GM23338 (cell line): ENCODE data around the gene B4GALNT1. TPM values are rescaled to one million over a fixed set of nuclear protein-coding genes. Genes with fewer than 3 reads are reported as not detected.

ENCODE experiments used
- ATAC-seq: fragments of 200-7000 bp; cut with Tn5 transposase; 3 replicates; pipeline ENCODE4 v1.9.1; 2020
- DNase-seq: peaks from one replicate; pipeline ENCODE4 v3.0.0-alpha.2; 2015; ENCODE audit warnings: low spot score
- H2AFZ ChIP-seq: fragments of 200-600 bp; sonication (generic); 2 replicates; pipeline ENCODE4 v1.8.0; 2016; ENCODE audit warnings: antibody characterized with exemption, mild to moderate bottlenecking, moderate library complexity
- H3F3A ChIP-seq: fragments of 200-600 bp; sonication (generic); replicated peaks from 2 replicates; pipeline ENCODE4 v1.8.0; 2017; ENCODE audit warnings: antibody characterized with exemption, mixed run types, low read depth
- H3K27ac ChIP-seq: fragments of 200-600 bp; sonication (generic); 2 replicates; pipeline ENCODE4 v1.6.1; 2016; ENCODE audit warnings: low read depth
- H3K27me3 ChIP-seq: fragments of 200-600 bp; sonication (generic); 2 replicates; pipeline ENCODE4 v1.8.0; 2016; ENCODE audit warnings: mild to moderate bottlenecking, mixed run types, moderate library complexity; ENCODE audit not compliant: insufficient read depth
- H3K36me3 ChIP-seq: fragments of 200-600 bp; sonication (generic); 2 replicates; pipeline ENCODE4 v1.8.0; 2016; ENCODE audit warnings: mild to moderate bottlenecking; ENCODE audit not compliant: insufficient read depth
- H3K4me1 ChIP-seq: fragments of 200-600 bp; sonication (generic); 2 replicates; pipeline ENCODE4 v1.8.0; 2016; ENCODE audit warnings: mild to moderate bottlenecking, moderate library complexity; ENCODE audit not compliant: insufficient read depth
- H3K4me2 ChIP-seq: fragments of 200-600 bp; sonication (generic); 2 replicates; pipeline ENCODE4 v1.7.1; 2017; ENCODE audit warnings: mixed run types
- H3K4me3 ChIP-seq: fragments of 200-600 bp; sonication (generic); 2 replicates; pipeline ENCODE4 v1.6.1; 2016; ENCODE audit warnings: mixed run types
- H3K79me2 ChIP-seq: fragments of 200-600 bp; sonication (generic); replicated peaks from 2 replicates; pipeline ENCODE4 v1.8.0; 2017; ENCODE audit warnings: mild to moderate bottlenecking; ENCODE audit not compliant: insufficient read depth
- H3K9me2 ChIP-seq: fragments of 200-600 bp; sonication (generic); 2 replicates; pipeline ENCODE4 v1.8.0; 2017; ENCODE audit not compliant: insufficient read depth
- H4K20me1 ChIP-seq: fragments of 200-600 bp; sonication (generic); replicated peaks from 2 replicates; pipeline ENCODE4 v1.8.0; 2017; ENCODE audit warnings: mild to moderate bottlenecking; ENCODE audit not compliant: insufficient read depth
- H3K27ac Mint-ChIP-seq: 2 replicates; pipeline ENCODE4 v1.8.0; 2020; ENCODE audit warnings: inconsistent platforms, mild to moderate bottlenecking, moderate library complexity, mixed read lengths
- H3K27me3 Mint-ChIP-seq: 3 replicates; pipeline ENCODE4 v1.8.0; 2022; ENCODE audit warnings: low read depth, mild to moderate bottlenecking, moderate library complexity, mixed read lengths, inconsistent platforms; ENCODE audit not compliant: insufficient read depth, poor library complexity
- H3K36me3 Mint-ChIP-seq: 3 replicates; pipeline ENCODE4 v1.8.0; 2021; ENCODE audit warnings: low read depth, mild to moderate bottlenecking, inconsistent platforms, moderate library complexity, mixed read lengths
- H3K4me1 Mint-ChIP-seq: 3 replicates; pipeline ENCODE4 v1.8.0; 2020; ENCODE audit warnings: mild to moderate bottlenecking, inconsistent platforms, mixed read lengths
- H3K4me3 Mint-ChIP-seq: 3 replicates; pipeline ENCODE4 v1.8.0; 2021; ENCODE audit warnings: moderate library complexity, mild to moderate bottlenecking, inconsistent platforms, mixed read lengths
- H3K9me3 Mint-ChIP-seq: 3 replicates; pipeline ENCODE4 v1.8.0; 2020; ENCODE audit warnings: moderate library complexity, mild to moderate bottlenecking, inconsistent platforms, mixed read lengths
- CREB1 ChIP-seq: fragments of 250-450 bp; sonication (Bioruptor Pico); IDR thresholded peaks from 2 replicates; pipeline ENCODE4 v1.5.0; 2020; ENCODE audit warnings: low read depth, mild to moderate bottlenecking, moderate library complexity
- EZH2 ChIP-seq: fragments of 200-600 bp; sonication (generic); IDR thresholded peaks from one replicate; pipeline ENCODE4 v1.8.0; 2017; ENCODE audit warnings: antibody characterized with exemption, mild to moderate bottlenecking, low read depth; ENCODE audit not compliant: unreplicated experiment
- EZH2phosphoT487 ChIP-seq: fragments of 200-600 bp; sonication (generic); IDR thresholded peaks from one replicate; pipeline ENCODE4 v1.8.1; 2018; ENCODE audit warnings: antibody characterized with exemption; ENCODE audit not compliant: unreplicated experiment
- JUNB ChIP-seq: IDR thresholded peaks from one replicate; pipeline ENCODE4 v1.6.1; 2016; ENCODE audit warnings: antibody characterized with exemption; ENCODE audit not compliant: unreplicated experiment
- NANOG ChIP-seq: IDR thresholded peaks from 2 replicates; pipeline ENCODE4 v1.6.1; 2016; ENCODE audit warnings: antibody characterized with exemption, borderline replicate concordance
- POLR2AphosphoS5 ChIP-seq: IDR thresholded peaks from 2 replicates; pipeline ENCODE4 v1.6.1; 2016; ENCODE audit warnings: antibody characterized with exemption, low read depth
- STAT1 ChIP-seq: IDR thresholded peaks from one replicate; pipeline ENCODE4 v1.6.1; 2016; ENCODE audit warnings: antibody characterized with exemption; ENCODE audit not compliant: unreplicated experiment
- ZNF114 ChIP-seq: fragments of 250-450 bp; sonication (Bioruptor Pico); IDR thresholded peaks from 2 replicates; pipeline ENCODE4 v1.5.0; 2020; ENCODE audit warnings: mild to moderate bottlenecking, moderate library complexity
- ZNF331 ChIP-seq: fragments of 250-450 bp; sonication (Bioruptor Pico); IDR thresholded peaks from 2 replicates; pipeline ENCODE4 v1.5.0; 2020; ENCODE audit warnings: low read depth, mild to moderate bottlenecking, moderate library complexity
- polyA plus RNA-seq: library from polyadenylated mRNA; unstranded; fragments of >200 nt; fragmentation: Nextera tagmentation; extraction: Ambion mirVana; gene quantifications from 2 replicates; pipeline ENCODE4 v1.2.1, GENCODE V29; 2016
- total RNA-seq: library from RNA; depleted of rRNA; stranded (reverse); fragments of >200 nt; shearing (Covaris generic); gene quantifications from 2 replicates; pipeline ENCODE4 v1.2.3, GENCODE V29; 2014
- TF ChIP-seq, protein P1 (sequence below): IDR thresholded peaks from 2 replicates; pipeline ENCODE4 v1.6.1; 2016; ENCODE audit warnings: antibody characterized with exemption
- TF ChIP-seq, protein P2 (sequence below): IDR thresholded peaks from one replicate; pipeline ENCODE4 v1.6.1; 2018; ENCODE audit warnings: antibody characterized with exemption; ENCODE audit not compliant: unreplicated experiment
- TF ChIP-seq, protein P3 (sequence below): fragments of 250-450 bp; sonication (Bioruptor Pico); IDR thresholded peaks from 2 replicates; pipeline ENCODE4 v1.5.0; 2020; ENCODE audit warnings: mild to moderate bottlenecking, moderate library complexity
- TF ChIP-seq, protein P4 (sequence below), 2 experiments: fragments of 200-600 bp in 1 of 2; sonication (generic) in 1 of 2; conservative IDR thresholded peaks; 2 replicates each; pipeline versions ENCODE4 v1.5.1 to v1.6.1; 2016 to 2017; ENCODE audit warnings: antibody characterized with exemption in 2 of 2, low read depth in 2 of 2, mild to moderate bottlenecking in 2 of 2, moderate library complexity in 1 of 2

The B4GALNT1 gene
- total and polyA plus RNA-seq, 2 experiments from 2014 or later = 1.3 to 2.4 TPM

DNA sequence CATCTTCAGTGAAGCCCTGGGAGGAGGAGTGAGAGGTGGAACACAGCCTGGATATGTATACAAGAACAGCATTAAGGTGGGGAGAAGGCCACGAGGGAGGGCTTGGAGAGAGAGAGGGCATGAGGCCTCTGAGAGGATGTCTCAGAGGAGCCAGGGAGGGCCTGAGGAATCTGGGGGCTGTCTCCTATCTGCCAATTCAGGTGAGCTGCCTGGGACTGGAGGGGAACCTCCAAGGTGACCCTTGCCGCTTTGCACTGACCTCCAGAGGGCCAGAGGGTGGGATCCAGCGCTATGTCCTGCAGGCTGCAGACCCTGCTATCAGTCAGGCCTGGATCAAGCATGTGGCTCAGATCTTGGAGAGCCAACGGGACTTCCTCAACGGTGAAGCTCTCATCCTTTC lies 17.4 kb downstream of the B4GALNT1 start:
- H3K4me1 ChIP-seq = peaks cover 31% of the 10 kb centered on the region; the same call in 1 of the 2 replicates
- no peak overlapping the region for H3K4me3 Mint-ChIP-seq
- 0 out of 2 replicates have a peak, but pooled peaks cover 13% of the 10 kb centered on the region for H3F3A ChIP-seq
- H3K27me3 Mint-ChIP-seq = peaks cover 89% of the 10 kb centered on the region
- peaks cover 20% of the 10 kb centered on the region; the same call in 1 of the 3 replicates for H3K36me3 Mint-ChIP-seq
- no peak for DNase-seq
- H3K27me3 ChIP-seq = peaks cover 95% of the 10 kb centered on the region
- no peak overlapping the region for H3K27ac ChIP-seq
- no peaks in the 10 kb centered on the region for H3K79me2 ChIP-seq
- no peak for ATAC-seq
- peaks cover 28% of the 10 kb centered on the region for H3K4me1 Mint-ChIP-seq
- no peak for TF ChIP-seq EZH2
- TF ChIP-seq, protein P1, sequence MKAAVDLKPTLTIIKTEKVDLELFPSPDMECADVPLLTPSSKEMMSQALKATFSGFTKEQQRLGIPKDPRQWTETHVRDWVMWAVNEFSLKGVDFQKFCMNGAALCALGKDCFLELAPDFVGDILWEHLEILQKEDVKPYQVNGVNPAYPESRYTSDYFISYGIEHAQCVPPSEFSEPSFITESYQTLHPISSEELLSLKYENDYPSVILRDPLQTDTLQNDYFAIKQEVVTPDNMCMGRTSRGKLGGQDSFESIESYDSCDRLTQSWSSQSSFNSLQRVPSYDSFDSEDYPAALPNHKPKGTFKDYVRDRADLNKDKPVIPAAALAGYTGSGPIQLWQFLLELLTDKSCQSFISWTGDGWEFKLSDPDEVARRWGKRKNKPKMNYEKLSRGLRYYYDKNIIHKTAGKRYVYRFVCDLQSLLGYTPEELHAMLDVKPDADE = no peak
- no peak for TF ChIP-seq STAT1
- TF ChIP-seq CREB1 (CRISPR knock-in tag) = no peak
- TF ChIP-seq EZH2phosphoT487 = no peak
- no peak for TF ChIP-seq POLR2AphosphoS5
- TF ChIP-seq, protein P2, sequence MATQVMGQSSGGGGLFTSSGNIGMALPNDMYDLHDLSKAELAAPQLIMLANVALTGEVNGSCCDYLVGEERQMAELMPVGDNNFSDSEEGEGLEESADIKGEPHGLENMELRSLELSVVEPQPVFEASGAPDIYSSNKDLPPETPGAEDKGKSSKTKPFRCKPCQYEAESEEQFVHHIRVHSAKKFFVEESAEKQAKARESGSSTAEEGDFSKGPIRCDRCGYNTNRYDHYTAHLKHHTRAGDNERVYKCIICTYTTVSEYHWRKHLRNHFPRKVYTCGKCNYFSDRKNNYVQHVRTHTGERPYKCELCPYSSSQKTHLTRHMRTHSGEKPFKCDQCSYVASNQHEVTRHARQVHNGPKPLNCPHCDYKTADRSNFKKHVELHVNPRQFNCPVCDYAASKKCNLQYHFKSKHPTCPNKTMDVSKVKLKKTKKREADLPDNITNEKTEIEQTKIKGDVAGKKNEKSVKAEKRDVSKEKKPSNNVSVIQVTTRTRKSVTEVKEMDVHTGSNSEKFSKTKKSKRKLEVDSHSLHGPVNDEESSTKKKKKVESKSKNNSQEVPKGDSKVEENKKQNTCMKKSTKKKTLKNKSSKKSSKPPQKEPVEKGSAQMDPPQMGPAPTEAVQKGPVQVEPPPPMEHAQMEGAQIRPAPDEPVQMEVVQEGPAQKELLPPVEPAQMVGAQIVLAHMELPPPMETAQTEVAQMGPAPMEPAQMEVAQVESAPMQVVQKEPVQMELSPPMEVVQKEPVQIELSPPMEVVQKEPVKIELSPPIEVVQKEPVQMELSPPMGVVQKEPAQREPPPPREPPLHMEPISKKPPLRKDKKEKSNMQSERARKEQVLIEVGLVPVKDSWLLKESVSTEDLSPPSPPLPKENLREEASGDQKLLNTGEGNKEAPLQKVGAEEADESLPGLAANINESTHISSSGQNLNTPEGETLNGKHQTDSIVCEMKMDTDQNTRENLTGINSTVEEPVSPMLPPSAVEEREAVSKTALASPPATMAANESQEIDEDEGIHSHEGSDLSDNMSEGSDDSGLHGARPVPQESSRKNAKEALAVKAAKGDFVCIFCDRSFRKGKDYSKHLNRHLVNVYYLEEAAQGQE = no peak
- TF ChIP-seq, protein P3, sequence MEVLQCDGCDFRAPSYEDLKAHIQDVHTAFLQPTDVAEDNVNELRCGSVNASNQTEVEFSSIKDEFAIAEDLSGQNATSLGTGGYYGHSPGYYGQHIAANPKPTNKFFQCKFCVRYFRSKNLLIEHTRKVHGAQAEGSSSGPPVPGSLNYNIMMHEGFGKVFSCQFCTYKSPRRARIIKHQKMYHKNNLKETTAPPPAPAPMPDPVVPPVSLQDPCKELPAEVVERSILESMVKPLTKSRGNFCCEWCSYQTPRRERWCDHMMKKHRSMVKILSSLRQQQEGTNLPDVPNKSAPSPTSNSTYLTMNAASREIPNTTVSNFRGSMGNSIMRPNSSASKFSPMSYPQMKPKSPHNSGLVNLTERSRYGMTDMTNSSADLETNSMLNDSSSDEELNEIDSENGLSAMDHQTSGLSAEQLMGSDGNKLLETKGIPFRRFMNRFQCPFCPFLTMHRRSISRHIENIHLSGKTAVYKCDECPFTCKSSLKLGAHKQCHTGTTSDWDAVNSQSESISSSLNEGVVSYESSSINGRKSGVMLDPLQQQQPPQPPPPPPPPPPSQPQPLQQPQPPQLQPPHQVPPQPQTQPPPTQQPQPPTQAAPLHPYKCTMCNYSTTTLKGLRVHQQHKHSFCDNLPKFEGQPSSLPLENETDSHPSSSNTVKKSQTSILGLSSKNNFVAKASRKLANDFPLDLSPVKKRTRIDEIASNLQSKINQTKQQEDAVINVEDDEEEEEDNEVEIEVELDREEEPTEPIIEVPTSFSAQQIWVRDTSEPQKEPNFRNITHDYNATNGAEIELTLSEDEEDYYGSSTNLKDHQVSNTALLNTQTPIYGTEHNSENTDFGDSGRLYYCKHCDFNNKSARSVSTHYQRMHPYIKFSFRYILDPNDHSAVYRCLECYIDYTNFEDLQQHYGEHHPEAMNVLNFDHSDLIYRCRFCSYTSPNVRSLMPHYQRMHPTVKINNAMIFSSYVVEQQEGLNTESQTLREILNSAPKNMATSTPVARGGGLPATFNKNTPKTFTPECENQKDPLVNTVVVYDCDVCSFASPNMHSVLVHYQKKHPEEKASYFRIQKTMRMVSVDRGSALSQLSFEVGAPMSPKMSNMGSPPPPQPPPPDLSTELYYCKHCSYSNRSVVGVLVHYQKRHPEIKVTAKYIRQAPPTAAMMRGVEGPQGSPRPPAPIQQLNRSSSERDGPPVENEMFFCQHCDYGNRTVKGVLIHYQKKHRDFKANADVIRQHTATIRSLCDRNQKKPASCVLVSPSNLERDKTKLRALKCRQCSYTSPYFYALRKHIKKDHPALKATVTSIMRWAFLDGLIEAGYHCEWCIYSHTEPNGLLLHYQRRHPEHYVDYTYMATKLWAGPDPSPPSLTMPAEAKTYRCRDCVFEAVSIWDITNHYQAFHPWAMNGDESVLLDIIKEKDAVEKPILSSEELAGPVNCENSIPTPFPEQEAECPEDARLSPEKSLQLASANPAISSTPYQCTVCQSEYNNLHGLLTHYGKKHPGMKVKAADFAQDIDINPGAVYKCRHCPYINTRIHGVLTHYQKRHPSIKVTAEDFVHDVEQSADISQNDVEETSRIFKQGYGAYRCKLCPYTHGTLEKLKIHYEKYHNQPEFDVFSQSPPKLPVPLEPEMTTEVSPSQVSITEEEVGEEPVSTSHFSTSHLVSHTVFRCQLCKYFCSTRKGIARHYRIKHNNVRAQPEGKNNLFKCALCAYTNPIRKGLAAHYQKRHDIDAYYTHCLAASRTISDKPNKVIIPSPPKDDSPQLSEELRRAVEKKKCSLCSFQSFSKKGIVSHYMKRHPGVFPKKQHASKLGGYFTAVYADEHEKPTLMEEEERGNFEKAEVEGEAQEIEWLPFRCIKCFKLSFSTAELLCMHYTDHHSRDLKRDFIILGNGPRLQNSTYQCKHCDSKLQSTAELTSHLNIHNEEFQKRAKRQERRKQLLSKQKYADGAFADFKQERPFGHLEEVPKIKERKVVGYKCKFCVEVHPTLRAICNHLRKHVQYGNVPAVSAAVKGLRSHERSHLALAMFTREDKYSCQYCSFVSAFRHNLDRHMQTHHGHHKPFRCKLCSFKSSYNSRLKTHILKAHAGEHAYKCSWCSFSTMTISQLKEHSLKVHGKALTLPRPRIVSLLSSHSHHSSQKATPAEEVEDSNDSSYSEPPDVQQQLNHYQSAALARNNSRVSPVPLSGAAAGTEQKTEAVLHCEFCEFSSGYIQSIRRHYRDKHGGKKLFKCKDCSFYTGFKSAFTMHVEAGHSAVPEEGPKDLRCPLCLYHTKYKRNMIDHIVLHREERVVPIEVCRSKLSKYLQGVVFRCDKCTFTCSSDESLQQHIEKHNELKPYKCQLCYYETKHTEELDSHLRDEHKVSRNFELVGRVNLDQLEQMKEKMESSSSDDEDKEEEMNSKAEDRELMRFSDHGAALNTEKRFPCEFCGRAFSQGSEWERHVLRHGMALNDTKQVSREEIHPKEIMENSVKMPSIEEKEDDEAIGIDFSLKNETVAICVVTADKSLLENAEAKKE (CRISPR knock-in tag) = no peak
- TF ChIP-seq ZNF331 (CRISPR knock-in tag) = no peak
- no peak for TF ChIP-seq JUNB
- TF ChIP-seq, protein P4, sequence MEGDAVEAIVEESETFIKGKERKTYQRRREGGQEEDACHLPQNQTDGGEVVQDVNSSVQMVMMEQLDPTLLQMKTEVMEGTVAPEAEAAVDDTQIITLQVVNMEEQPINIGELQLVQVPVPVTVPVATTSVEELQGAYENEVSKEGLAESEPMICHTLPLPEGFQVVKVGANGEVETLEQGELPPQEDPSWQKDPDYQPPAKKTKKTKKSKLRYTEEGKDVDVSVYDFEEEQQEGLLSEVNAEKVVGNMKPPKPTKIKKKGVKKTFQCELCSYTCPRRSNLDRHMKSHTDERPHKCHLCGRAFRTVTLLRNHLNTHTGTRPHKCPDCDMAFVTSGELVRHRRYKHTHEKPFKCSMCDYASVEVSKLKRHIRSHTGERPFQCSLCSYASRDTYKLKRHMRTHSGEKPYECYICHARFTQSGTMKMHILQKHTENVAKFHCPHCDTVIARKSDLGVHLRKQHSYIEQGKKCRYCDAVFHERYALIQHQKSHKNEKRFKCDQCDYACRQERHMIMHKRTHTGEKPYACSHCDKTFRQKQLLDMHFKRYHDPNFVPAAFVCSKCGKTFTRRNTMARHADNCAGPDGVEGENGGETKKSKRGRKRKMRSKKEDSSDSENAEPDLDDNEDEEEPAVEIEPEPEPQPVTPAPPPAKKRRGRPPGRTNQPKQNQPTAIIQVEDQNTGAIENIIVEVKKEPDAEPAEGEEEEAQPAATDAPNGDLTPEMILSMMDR (conservative IDR thresholded peaks at IDR 0.05; ENCODE audit: low read depth in 2 of 2) = no peak
- no peak for TF ChIP-seq NANOG
- no peak for TF ChIP-seq ZNF114 (CRISPR knock-in tag)
- H3K4me3 ChIP-seq = no peak overlapping the region
- no peak overlapping the region for H3K4me2 ChIP-seq
- peaks cover under 1% of the 10 kb centered on the region; the same call in 1 of the 2 replicates for H4K20me1 ChIP-seq
- H3K36me3 ChIP-seq = peaks cover 4% of the 10 kb centered on the region; the same call in 1 of the 2 replicates
- H3K9me2 ChIP-seq = no peaks in the 10 kb centered on the region
- H2AFZ ChIP-seq = no peak overlapping the region
- H3K9me3 Mint-ChIP-seq = no peaks in the 10 kb centered on the region
- H3K27ac Mint-ChIP-seq = no peak overlapping the region
